ENCODE results near the gene CCDC88B.
A peak's percentile ranks its signal among the peaks of the same experiment; 100 is the strongest.
"Not testable (repeated sequence)": the region's sequence is repeated elsewhere in the genome, so short reads cannot be mapped to it uniquely, and the experiment has no call there.

The CCDC88B gene

DNA sequence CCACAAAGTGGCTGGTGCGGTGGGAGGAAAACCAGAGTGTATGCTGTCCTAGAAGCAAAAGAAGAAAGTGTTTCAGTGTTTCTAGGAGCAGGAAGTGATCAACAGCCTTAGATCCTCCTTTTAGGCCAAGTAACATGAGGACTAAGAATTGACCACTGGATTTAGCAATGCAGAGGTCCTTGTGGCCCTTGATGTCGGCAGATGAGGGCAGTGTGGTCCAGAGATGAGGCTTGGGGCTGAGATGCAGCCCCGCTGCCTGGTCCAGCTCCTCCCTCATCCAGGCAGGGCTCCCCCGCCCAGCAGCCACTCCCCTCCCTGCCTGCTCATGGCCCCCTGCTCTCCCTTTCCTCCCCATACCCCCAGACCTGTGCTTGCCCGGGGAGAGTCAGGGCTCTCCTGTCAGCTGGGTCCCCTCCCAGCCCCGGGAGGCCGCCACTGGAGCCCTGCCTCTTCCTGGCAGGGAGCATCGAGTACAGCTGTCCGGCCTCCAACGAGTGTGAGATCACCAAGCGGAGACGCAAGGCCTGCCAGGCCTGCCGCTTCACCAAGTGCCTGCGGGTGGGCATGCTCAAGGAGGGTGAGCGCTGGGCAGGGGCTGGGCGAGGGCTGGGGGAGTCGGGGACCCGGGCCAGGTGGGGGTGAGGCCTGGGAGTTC, 26.4 kb upstream of the CCDC88B start:
- peaks cover 7% of the 10 kb centered on the region; the same call in 1 of the 2 replicates for H3F3A ChIP-seq (ENCODE audit: low read depth)
- peaks cover 12% of the 10 kb centered on the region for H4K20me1 ChIP-seq (ENCODE audit: insufficient read depth, low read length, poor library complexity, severe bottlenecking)
- peaks cover 3% of the 10 kb centered on the region for H3K4me1 ChIP-seq (ENCODE audit: insufficient read depth, low read length, poor library complexity, severe bottlenecking)
- H3K9me2 ChIP-seq (replicated peaks; ENCODE audit: low read depth, low read length), result no peaks in the 10 kb centered on the region
- no peak overlapping the region for H3K4me2 ChIP-seq (ENCODE audit: low read depth, low read length, poor library complexity, severe bottlenecking)
- no peak overlapping the region for H3K9ac ChIP-seq (ENCODE audit: low read depth, low read length, poor library complexity, severe bottlenecking)
- no peaks in the 10 kb centered on the region for H3K9me3 ChIP-seq (ENCODE audit: insufficient read depth, low read depth, low read length)
- no peak overlapping the region for H3K4me3 ChIP-seq (ENCODE audit: low read length, poor library complexity, severe bottlenecking)
- no peak for TF ChIP-seq CTCF (conservative IDR thresholded peaks at IDR 0.05; ENCODE audit: low read length)
- TF ChIP-seq EZH2phosphoT487 (IDR thresholded peaks at IDR 0.05; ENCODE audit: borderline replicate concordance), result no peak
- peaks cover 39% of the 10 kb centered on the region; the same call in 1 of the 2 replicates for H3K79me2 ChIP-seq (ENCODE audit: insufficient read depth, low read length)
- H3K36me3 ChIP-seq (ENCODE audit: insufficient read depth, low read length), result peaks cover 7% of the 10 kb centered on the region; the same call in 1 of the 2 replicates
- no peaks in the 10 kb centered on the region for H3K27me3 ChIP-seq (ENCODE audit: insufficient read depth, low read length, poor library complexity, severe bottlenecking)
- H2AFZ ChIP-seq (ENCODE audit: low read length), result no peak overlapping the region

DNA sequence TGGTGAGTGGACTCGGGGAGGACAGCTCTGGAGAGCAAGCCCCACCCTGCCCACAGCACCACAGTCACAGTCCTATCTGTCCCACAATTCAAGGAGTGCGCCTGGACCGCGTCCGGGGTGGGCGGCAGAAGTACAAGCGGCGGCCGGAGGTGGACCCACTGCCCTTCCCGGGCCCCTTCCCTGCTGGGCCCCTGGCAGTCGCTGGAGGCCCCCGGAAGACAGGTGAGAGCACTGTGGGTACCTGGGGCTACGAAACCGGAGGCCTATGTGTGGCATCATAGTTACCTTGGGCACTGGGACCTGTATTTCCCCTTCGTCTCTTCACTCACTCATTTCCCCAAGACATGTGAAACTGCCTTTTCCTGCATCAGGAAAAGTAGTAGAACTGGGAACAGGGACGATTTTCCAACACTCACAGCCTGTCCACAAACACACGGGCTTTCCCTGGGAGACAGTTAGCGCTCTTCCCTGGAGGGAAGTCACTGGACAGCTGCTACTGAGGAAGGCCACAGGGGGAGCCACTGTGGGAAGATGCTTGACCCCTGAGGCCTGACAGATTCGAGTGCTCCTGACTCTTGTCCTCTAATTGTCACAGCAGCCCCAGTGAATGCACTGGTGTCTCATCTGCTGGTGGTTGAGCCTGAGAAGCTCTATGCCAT, 25.7 kb upstream of the CCDC88B start:
- H3K9ac ChIP-seq (ENCODE audit: low read depth, low read length, poor library complexity, severe bottlenecking), result no peak overlapping the region
- H3F3A ChIP-seq (ENCODE audit: low read depth), result peaks cover 7% of the 10 kb centered on the region; the same call in 1 of the 2 replicates
- H3K79me2 ChIP-seq (ENCODE audit: insufficient read depth, low read length), result peaks cover 45% of the 10 kb centered on the region
- TF ChIP-seq CTCF (conservative IDR thresholded peaks at IDR 0.05; ENCODE audit: low read length) (peak; percentile 29; the same call in 1 of the 2 replicates), EZH2phosphoT487 (IDR thresholded peaks at IDR 0.05; ENCODE audit: borderline replicate concordance) (no peak)
- H3K4me3 ChIP-seq (ENCODE audit: low read length, poor library complexity, severe bottlenecking), result no peak overlapping the region
- no peaks in the 10 kb centered on the region for H3K9me2 ChIP-seq (replicated peaks; ENCODE audit: low read depth, low read length)
- H3K36me3 ChIP-seq (ENCODE audit: insufficient read depth, low read length), result peaks cover 7% of the 10 kb centered on the region; the same call in 1 of the 2 replicates
- no peak overlapping the region for H3K4me2 ChIP-seq (ENCODE audit: low read depth, low read length, poor library complexity, severe bottlenecking)
- peaks cover 8% of the 10 kb centered on the region for H3K4me1 ChIP-seq (ENCODE audit: insufficient read depth, low read length, poor library complexity, severe bottlenecking)
- no peaks in the 10 kb centered on the region for H3K27me3 ChIP-seq (ENCODE audit: insufficient read depth, low read length, poor library complexity, severe bottlenecking)
- no peak overlapping the region for H2AFZ ChIP-seq (ENCODE audit: low read length)
- no peaks in the 10 kb centered on the region for H3K9me3 ChIP-seq (ENCODE audit: insufficient read depth, low read depth, low read length)
- H4K20me1 ChIP-seq (ENCODE audit: insufficient read depth, low read length, poor library complexity, severe bottlenecking), result peaks cover 12% of the 10 kb centered on the region

- Histone ChIP-seq H3F3A (ENCODE audit: low read depth) (peaks cover 7% of the 10 kb centered on the region; the same call in 1 of the 2 replicates), H3K36me3 (ENCODE audit: insufficient read depth, low read length) (peaks cover 7% of the 10 kb centered on the region; the same call in 1 of the 2 replicates), H3K27me3 (ENCODE audit: insufficient read depth, low read length, poor library complexity, severe bottlenecking) (no peaks in the 10 kb centered on the region), H3K4me3 (ENCODE audit: low read length, poor library complexity, severe bottlenecking) (no peak overlapping the region), H3K4me1 (ENCODE audit: insufficient read depth, low read length, poor library complexity, severe bottlenecking) (peaks cover 12% of the 10 kb centered on the region), H3K9ac (ENCODE audit: low read depth, low read length, poor library complexity, severe bottlenecking) (no peak overlapping the region), H3K9me2 (replicated peaks; ENCODE audit: low read depth, low read length) (no peaks in the 10 kb centered on the region), H4K20me1 (ENCODE audit: insufficient read depth, low read length, poor library complexity, severe bottlenecking) (peaks cover 12% of the 10 kb centered on the region), H2AFZ (ENCODE audit: low read length) (no peak overlapping the region), H3K4me2 (ENCODE audit: low read depth, low read length, poor library complexity, severe bottlenecking) (no peak overlapping the region), H3K79me2 (ENCODE audit: insufficient read depth, low read length) (peaks cover 52% of the 10 kb centered on the region), H3K9me3 (ENCODE audit: insufficient read depth, low read depth, low read length) (no peaks in the 10 kb centered on the region)
- TF ChIP-seq CTCF (conservative IDR thresholded peaks at IDR 0.05; ENCODE audit: low read length), result no peak
- no peak for TF ChIP-seq EZH2phosphoT487 (IDR thresholded peaks at IDR 0.05; ENCODE audit: borderline replicate concordance)
These were observed 25.0 kb upstream of the CCDC88B start for GRCh38 chr11:64314805-64315561.

GRCh38 chr11:64315667-64316526, 24.1 kb upstream of the CCDC88B start:
- Histone ChIP-seq H3K79me2 (ENCODE audit: insufficient read depth, low read length) (peaks cover 53% of the 10 kb centered on the region), H3K4me2 (ENCODE audit: low read depth, low read length, poor library complexity, severe bottlenecking) (peak overlapping the region; percentile 57), H4K20me1 (ENCODE audit: insufficient read depth, low read length, poor library complexity, severe bottlenecking) (peaks cover 11% of the 10 kb centered on the region), H3K4me3 (ENCODE audit: low read length, poor library complexity, severe bottlenecking) (peak overlapping the region; percentile 72), H3K9ac (ENCODE audit: low read depth, low read length, poor library complexity, severe bottlenecking) (peak overlapping the region; percentile 77), H3K4me1 (ENCODE audit: insufficient read depth, low read length, poor library complexity, severe bottlenecking) (peaks cover 17% of the 10 kb centered on the region)
- H3K27me3 ChIP-seq (ENCODE audit: insufficient read depth, low read length, poor library complexity, severe bottlenecking); H3K9me3 ChIP-seq (ENCODE audit: insufficient read depth, low read depth, low read length); H3F3A ChIP-seq (ENCODE audit: low read depth); H2AFZ ChIP-seq (ENCODE audit: low read length); H3K9me2 ChIP-seq (replicated peaks; ENCODE audit: low read depth, low read length); H3K36me3 ChIP-seq (ENCODE audit: insufficient read depth, low read length): not testable (repeated sequence)
